ENCODE results near the gene KAT14.
"Not testable (repeated sequence)": the region's sequence is repeated elsewhere in the genome, so short reads cannot be mapped to it uniquely, and the experiment has no call there.

KAT14 gene

DNA sequence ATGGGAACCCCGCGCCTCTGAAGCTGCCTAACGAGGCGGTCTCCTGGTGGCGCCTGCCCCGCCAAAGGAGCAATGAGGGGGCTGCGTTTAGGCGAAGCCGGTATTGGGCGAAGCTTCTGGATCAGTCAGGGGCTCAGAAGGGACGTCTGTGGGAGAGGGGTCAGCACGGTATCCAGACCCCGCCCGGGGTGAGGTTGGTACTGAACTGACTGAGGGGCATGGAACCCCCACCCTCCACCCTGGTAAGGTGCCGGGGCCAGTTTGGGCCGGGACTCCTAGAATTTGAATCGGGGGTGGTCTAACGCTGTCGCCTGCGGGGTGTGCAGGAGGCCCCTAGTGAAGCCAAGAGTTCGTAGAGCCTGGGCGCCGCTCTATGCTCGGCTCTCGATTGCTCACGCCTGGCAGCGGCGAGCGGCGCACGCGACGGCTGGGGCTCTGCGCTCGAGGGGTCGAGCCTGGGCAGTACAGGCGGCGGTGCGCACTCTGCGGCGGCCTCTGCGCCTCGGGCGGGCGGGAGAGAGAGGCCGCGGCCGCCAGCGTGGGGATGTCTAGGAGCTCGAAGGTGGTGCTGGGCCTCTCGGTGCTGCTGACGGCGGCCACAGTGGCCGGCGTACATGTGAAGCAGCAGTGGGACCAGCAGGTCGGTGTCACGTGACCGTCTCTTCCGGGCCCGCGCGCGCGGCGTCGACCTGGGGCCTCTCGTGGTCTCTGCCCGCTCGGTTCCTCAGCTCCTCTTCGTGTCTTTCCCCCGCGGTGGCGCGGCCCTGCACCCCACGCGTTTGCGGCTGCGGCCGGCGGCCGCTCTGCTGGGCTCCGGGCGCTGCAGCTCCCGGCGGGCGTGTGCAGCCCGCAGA, at the start of gene KAT14, which contains the start of gene PET117:
KAT14 (plus strand) TSS at position 452 of the 854 bp plus-strand sequence. CDS start 4,798 bp downstream, outside the sequence.
PET117 (plus strand) TSS at position 452 of the 854 bp plus-strand sequence; CDS start at position 545, 93 bp downstream.
- DNase-seq = peak; percentile 91

DNA sequence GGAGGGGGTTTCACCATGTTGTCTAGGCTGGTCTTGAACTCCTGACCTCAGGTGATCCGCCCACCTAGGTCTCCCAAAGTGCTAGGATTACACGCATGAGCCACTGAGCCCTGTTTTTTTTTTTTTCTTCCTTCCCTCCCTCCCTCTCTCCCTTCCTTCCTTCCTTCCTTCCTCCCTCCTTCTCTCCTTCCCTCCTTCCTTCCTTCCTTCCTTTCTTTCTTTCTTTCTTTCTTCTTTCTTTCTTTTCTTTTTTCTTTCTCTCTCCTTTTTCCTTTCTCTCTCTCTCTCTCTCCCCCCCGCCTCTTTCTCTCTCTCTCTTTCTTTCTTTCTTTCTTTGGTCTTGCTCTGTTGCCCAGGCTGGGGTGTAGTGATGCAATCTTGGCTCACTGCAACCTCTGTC, 49.4 kb upstream of the KAT14 start:
- not testable (repeated sequence) for DNase-seq

DNA sequence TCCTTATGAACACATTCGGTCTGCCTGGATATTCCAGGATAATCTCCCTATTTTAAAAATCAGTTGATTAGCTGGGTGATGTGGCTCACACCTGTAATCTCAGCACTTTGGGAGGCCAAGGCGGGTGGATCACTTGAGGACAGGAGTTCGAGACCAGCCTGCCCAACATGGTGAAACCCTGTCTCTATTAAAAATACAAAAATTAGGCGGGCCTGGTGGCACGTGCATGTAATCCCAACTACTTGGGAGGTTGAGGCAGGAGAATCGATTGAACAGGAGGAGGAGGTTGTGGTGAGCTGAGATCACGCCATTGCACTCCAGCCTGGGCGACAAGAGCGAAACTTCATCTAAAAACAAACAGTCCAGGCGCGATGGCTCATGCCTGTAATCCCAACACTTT, 48.8 kb upstream of the KAT14 start:
- not testable (repeated sequence) for DNase-seq

DNA sequence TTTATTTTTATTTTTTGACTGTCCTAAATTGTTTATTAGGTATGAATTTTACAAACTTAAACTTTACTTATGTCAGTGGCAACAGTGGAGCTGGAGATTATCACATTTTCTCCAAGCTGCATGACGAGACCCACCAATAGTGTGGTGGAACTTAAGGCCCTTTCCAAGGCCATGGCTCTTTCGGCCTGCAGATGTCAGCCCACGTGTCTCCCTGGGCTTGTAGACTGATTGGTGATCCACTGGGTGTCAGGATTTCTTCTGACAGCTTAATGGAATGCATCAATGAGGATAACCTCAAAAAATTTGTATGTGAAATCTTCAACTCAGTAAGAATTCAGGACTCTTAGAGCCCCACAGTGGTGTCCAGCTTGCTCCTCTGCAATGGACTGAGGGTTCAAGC, 47.6 kb upstream of the KAT14 start:
- no peak for DNase-seq

DNA sequence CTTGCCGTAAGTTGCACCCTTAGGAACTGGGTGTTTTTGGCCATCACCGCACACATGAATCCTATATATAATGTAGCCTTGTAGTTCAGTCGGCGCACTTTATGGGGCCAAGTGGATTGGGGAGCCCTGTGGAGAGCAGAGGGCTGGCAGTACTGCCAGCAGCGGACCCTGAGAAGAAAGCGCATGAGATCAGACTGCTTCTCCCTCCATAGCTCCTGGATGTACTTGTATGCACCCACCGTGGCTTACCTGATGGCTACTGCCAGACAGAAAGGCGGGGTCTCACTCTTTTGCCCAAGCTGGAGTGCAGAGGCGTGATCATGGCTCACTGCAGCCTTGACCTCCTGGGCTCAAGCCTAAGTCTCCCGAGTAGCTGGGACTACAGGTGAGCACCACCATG, 47.2 kb upstream of the KAT14 start:
- DNase-seq = no peak

DNA sequence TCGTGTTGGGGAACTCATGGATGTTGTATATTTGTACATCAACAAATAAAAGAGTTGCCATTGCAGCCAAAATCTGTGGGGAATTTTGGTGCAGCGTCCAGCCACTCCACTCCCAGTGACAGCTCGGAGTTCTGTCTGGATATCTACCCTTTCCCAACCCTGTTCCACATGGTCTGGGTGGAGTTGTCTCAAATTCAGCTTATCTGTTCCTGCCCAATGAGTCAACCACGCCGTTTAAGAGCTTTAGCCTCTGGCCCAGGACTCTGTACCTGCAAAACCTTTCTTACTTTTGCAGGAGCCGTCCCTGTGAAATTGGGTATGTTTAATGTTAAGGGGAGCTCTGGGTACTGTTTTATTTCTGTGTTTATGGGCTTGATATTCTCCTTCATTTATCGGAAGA, 46.0 kb upstream of the KAT14 start:
- DNase-seq = no peak

DNA sequence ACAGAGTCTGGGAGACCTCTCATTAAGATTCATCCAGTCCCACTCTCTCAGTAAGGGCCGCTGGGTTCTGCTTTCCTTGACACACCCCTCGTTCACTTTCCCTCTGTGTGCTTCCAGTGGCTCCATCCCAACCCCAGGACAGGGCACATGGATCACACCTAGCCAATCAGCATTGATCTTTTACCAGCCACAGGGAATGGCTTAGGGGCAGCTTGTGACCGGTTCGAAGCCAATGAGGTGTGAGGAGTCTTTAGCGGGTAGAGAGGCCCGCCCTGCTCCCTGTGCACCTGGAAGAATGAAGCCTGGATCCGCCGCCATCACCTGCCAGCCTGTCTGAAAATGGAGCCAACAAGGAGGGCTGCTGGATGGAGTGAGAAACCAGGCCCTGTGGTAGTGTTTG, 44.8 kb upstream of the KAT14 start:
- DNase-seq = no peak

- DNase-seq = no peak
Observed at GRCh38 chr20:18093388-18093787, 44.3 kb upstream of the KAT14 start.

- no peak for DNase-seq
Observed at GRCh38 chr20:18094191-18094590, 43.5 kb upstream of the KAT14 start.

GRCh38 chr20:18100569-18100968, 37.1 kb upstream of the KAT14 start:
- DNase-seq = not testable (repeated sequence)

DNA sequence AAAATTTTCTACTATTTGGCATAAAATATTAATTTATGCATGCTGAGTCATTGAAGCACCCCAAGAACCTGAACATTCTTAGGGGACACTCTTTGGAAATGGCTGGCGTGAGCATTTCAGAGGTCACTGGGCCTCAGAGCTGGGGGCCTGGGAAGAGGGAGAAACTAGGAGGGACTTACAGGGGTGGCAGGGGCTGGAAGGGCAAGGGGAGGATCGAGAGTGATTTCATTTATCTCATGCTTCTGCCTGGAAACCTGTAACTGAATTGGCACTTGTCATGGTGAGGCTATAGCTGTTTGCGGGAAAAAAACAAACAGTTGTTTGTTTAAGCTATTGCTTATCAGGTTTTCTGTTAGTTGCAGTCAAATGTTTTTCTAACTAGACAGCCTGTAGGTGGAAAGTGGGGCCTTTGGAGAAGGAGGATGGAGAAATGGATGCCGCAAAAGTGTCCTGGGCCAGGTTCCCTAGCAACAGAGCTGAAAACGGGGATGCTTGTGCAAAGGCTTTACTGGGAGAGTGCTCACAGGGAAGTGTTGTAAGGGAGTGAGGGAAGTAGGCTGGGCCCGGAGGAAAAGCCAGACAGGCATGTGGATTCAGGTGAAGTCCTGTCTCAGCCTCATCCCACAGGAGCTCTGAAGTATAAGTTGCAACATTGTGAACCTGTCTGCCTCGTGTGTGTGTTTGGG, 36.4 kb upstream of the KAT14 start:
- no peak for DNase-seq

DNA sequence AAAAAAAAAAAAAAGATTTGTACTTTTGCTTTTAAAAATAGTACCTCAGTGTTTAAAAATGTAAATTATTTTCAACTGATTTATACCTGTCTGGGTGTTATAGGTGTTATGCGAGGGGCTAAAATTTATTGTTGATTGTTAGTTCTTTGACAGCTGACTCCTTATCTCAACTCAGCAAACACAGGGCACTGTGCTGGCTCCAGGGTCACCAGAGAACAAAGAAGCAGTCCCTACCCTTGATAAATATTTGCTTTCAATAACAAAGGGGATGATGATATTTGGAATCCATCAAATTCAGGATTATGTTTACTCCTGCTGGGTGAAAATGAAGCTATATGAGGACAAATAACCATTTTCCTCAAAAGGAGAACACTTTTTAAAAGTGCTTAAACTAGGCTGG, 34.2 kb upstream of the KAT14 start:
- DNase-seq = no peak

- no peak for DNase-seq
Observed at GRCh38 chr20:18108326-18108725, 29.3 kb upstream of the KAT14 start.

GRCh38 chr20:18128574-18128973, 9.1 kb upstream of the KAT14 start:
- peak; percentile 5 for DNase-seq

- DNase-seq = no peak
Observed at GRCh38 chr20:18132663-18133062, 5.0 kb upstream of the KAT14 start.

GRCh38 chr20:18133962-18134361, 3.7 kb upstream of the KAT14 start:
- DNase-seq = no peak

- no peak for DNase-seq
Observed at GRCh38 chr20:18138266-18138582, 561 bp downstream of the KAT14 start.

- peak; percentile 10 for DNase-seq
Observed at GRCh38 chr20:18138639-18139583, 1.2 kb downstream of the KAT14 start.

DNA sequence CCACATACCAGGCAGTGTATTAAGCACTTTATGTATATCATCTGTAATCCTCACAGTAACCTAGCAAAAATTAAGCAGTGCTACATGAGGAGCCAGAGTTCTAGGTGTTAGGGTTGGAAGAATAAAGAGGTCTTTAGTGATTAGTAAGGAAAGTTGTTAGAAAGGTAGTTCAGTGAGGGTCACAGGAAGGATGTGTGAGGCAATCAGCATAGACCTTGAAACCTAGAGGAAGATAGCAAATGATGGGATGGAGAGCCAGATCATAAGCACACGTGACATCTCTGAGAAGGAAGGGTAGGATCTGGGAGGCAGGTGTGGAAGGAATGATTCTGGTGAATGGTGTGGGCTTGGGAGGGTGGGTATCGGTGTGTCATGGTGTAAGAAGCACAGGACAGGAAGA, 2.2 kb downstream of the KAT14 start:
- DNase-seq = no peak

GRCh38 chr20:18144541-18145099, 7.0 kb downstream of the KAT14 start:
- DNase-seq = no peak

DNA sequence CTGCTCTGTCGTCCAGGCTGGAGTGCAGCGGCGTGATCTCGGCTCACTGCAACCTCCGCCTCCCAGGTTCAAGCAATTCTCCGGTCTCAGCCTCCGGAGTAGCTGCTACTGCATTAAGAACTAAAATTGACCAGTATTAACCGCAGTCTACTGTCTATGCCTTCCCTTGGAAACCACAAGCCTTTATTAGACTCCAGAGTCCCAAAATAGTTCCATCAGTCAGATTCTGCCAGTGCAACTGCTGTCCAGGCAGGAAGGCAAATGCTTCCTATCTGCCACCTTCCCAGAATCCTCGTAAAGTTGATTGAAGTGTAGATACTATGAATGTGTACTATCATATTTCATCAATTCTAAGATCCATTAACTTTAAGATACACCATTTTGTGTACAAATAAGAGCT, 16.7 kb downstream of the KAT14 start:
- no peak for DNase-seq

- no peak for DNase-seq
Observed at GRCh38 chr20:18156045-18156444, 18.4 kb downstream of the KAT14 start.

DNA sequence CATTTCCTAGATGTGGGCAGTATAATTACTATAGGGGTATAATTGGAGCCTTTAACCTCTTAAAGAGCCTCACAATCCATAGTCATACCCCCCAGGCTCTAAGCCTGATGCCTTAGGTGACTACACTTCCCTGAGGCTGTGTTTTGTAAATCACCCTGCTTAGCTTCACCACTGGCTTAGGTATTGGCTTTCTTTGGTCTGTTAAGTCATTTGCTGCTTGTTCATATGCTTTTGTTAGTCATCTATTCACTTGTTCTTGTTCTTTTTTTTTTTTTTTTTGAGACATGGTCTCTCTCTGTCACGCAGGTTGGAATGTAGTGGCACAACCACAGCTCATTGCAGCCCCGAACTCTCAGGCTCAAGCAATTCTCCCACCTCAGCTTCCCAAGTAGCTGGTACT, 26.7 kb downstream of the KAT14 start:
- DNase-seq = no peak
